Measurements from ENCODE around the gene PRMT9.

DNA sequence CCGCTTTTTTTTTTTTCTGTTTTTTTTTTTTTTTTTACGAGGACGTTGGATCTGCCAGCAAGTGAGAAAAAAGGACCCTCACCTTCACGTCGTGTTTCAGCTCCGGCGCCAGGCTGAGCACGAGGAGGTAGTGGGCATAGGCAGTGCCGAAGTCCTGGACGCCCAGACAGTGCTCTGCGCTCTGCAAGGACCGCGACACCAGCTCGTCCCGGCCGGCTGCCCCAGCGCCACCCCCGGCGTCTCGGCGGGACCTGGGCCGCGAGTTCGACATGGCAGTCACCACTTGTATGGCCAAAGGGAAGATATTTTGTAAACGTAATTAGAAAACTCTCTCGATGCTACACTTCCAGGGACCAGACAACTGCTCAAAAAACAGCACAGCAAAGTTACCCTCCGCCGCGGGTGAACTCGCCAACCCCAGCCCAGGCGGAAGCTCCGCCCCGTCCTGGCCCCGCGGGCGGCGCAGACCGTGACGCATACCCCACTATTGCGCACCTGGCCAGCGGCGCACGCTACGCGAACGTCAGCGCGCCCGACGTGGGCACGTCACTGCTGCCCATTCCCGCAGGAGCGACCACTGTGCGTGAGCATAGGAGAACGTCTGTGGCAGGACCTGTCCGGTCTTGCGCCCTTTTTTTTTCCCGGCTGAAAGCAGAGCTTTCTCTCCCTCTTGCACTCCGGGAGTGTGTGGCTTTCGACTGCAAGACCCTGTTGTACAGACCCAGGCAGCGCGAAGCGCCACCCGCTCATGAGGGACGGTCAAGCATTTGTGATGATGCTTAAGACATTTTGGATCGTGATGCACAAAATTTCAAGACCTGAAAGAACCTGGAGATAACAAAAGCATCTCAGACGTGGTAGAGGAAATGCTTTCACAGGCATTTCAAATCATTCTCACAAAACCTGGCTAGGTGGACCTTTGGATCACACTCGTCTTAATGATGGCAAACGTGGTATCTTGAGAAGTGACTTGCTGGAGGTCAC, at the start of gene PRMT9:
- TF ChIP-seq EP300 (IDR thresholded peaks at IDR 0.05) (peak; percentile 87), CTCF (IDR thresholded peaks at IDR 0.05) (peak in 2 of 7 experiments; percentile 6 to 9), POLR2A (IDR thresholded peaks at IDR 0.05) (peak in 2 of 4 donors; percentile 58 to 80), POLR2AphosphoS5 (IDR thresholded peaks at IDR 0.05) (peak; percentile 97 to 99 (median 99))
